IMR-90 (cell line): ENCODE measurements around the gene BHLHE23. TPM values are rescaled to one million over a fixed set of nuclear protein-coding genes. Genes with fewer than 3 reads are reported as not detected.

Experiments used
- ATAC-seq: fragments of 200-7000 bp; cut with Tn5 transposase; 2 replicates; pipeline ENCODE4 v1.9.1; 2020; ENCODE audit warnings: low read depth, mild to moderate bottlenecking, moderate library complexity
- BruUV-seq: library from RNA; stranded (reverse); fragments of 400-500 nt; replicated peaks from 2 replicates; lab custom pipeline; 2021; lab: Mats Ljungman, UMichigan
- CTCF ChIA-PET: fragments of 300-600 bp; formaldehyde crosslinking; extraction: SDS; loops from one replicate; lab custom pipeline; 2021; ENCODE audit warnings: antibody characterized with exemption; lab: Yijun Ruan, JAX
- POLR2A ChIA-PET: fragments of 300-600 bp; sonication (Branson Sonifier 250); formaldehyde crosslinking; loops from one replicate; lab custom pipeline; 2022; ENCODE audit warnings: antibody characterized with exemption; ENCODE audit not compliant: unreplicated experiment; lab: Charles Lee
- DNase-seq: peaks from one replicate; pipeline ENCODE4 v3.0.0; 2013
- H2AFZ ChIP-seq: replicated peaks from 2 replicates; pipeline ENCODE3; 2013; ENCODE audit warnings: low read length, mild to moderate bottlenecking; ENCODE audit not compliant: poor library complexity
- H2AK5ac ChIP-seq: 2 replicates; pipeline ENCODE4 v1.6.1; 2013; ENCODE audit warnings: low read depth, low read length, inconsistent platforms
- H2AK9ac ChIP-seq: replicated peaks from 2 replicates; pipeline ENCODE3; 2013; ENCODE audit warnings: mild to moderate bottlenecking, low read depth, low read length, moderate library complexity; ENCODE audit not compliant: poor library complexity
- H2BK120ac ChIP-seq: 2 replicates; pipeline ENCODE4 v1.6.1; 2013; ENCODE audit warnings: low read depth, low read length, inconsistent platforms
- H2BK15ac ChIP-seq: 3 replicates; pipeline ENCODE4 v1.6.1; 2013; ENCODE audit warnings: low read depth, low read length, inconsistent platforms
- H2BK20ac ChIP-seq: 2 replicates; pipeline ENCODE4 v1.6.1; 2013; ENCODE audit warnings: low read depth, mild to moderate bottlenecking, inconsistent platforms, low read length, moderate library complexity
- H2BK5ac ChIP-seq: 2 replicates; pipeline ENCODE4 v1.6.1; 2013; ENCODE audit warnings: mild to moderate bottlenecking, low read depth, low read length, inconsistent platforms; ENCODE audit not compliant: poor library complexity, severe bottlenecking
- H3K14ac ChIP-seq: replicated peaks from 2 replicates; pipeline ENCODE4 v1.6.1; 2013; ENCODE audit warnings: low read depth, low read length, inconsistent platforms
- H3K18ac ChIP-seq: 2 replicates; pipeline ENCODE4 v1.6.1; 2013; ENCODE audit warnings: low read depth, low read length, control low read depth
- H3K23ac ChIP-seq: 2 replicates; pipeline ENCODE4 v1.6.1; 2013; ENCODE audit warnings: low read depth, low read length, inconsistent platforms
- H3K27ac ChIP-seq: 2 replicates; pipeline ENCODE4 v1.5.1; 2013; ENCODE audit warnings: mild to moderate bottlenecking, control low read depth, low read length; ENCODE audit not compliant: insufficient read depth
- H3K27me3 ChIP-seq: 2 replicates; pipeline ENCODE4 v1.6.1; 2013; ENCODE audit warnings: low read length; ENCODE audit not compliant: control insufficient read depth, insufficient read depth
- H3K36me3 ChIP-seq: 2 replicates; pipeline ENCODE4 v1.6.1; 2013; ENCODE audit warnings: low read length, mixed read lengths; ENCODE audit not compliant: control insufficient read depth, insufficient read depth
- H3K4ac ChIP-seq: 2 replicates; pipeline ENCODE4 v1.6.1; 2013; ENCODE audit warnings: low read depth, low read length, inconsistent platforms
- H3K4me1 ChIP-seq: 2 replicates; pipeline ENCODE4 v1.6.1; 2013; ENCODE audit warnings: low read length, mixed read lengths; ENCODE audit not compliant: control insufficient read depth, insufficient read depth
- H3K4me2 ChIP-seq: 2 replicates; pipeline ENCODE4 v1.6.1; 2013; ENCODE audit warnings: low read depth, mild to moderate bottlenecking, control low read depth, low read length, moderate library complexity
- H3K4me3 ChIP-seq: 2 replicates; pipeline ENCODE4 v1.5.1; 2013; ENCODE audit warnings: low read depth, mild to moderate bottlenecking, control low read depth, low read length, moderate library complexity; ENCODE audit not compliant: insufficient read depth
- H3K56ac ChIP-seq: 2 replicates; pipeline ENCODE4 v1.6.1; 2013; ENCODE audit warnings: low read length, inconsistent platforms; ENCODE audit not compliant: insufficient read depth; ENCODE audit errors: extremely low read depth
- H3K79me1 ChIP-seq, 2 experiments: 2 replicates each; pipeline ENCODE4 v1.6.1; 2013; ENCODE audit warnings: low read length in 2 of 2, inconsistent platforms in 1 of 2, low read depth in 1 of 2
- H3K9ac ChIP-seq: 2 replicates; pipeline ENCODE4 v1.6.1; 2013; ENCODE audit warnings: low read depth, low read length, control low read depth
- H3K9me1 ChIP-seq: 2 replicates; pipeline ENCODE4 v1.6.1; 2013; ENCODE audit warnings: low read length, inconsistent platforms; ENCODE audit not compliant: insufficient read depth
- H3K9me3 ChIP-seq: 2 replicates; pipeline ENCODE4 v1.6.1; 2013; ENCODE audit warnings: low read length; ENCODE audit not compliant: control insufficient read depth, insufficient read depth
- H4K20me1 ChIP-seq: 2 replicates; pipeline ENCODE4 v1.6.1; 2013; ENCODE audit warnings: low read length, inconsistent platforms; ENCODE audit not compliant: insufficient read depth
- H4K5ac ChIP-seq: 2 replicates; pipeline ENCODE4 v1.6.1; 2013; ENCODE audit warnings: mild to moderate bottlenecking, low read depth, low read length, control low read depth
- H4K8ac ChIP-seq, 2 experiments: 2 replicates each; pipeline ENCODE4 v1.6.1; 2013; ENCODE audit warnings: low read depth in 2 of 2, low read length in 2 of 2, control low read depth in 1 of 2, inconsistent platforms in 1 of 2
- H4K91ac ChIP-seq: 2 replicates; pipeline ENCODE4 v1.6.1; 2013; ENCODE audit warnings: low read depth, low read length, inconsistent platforms; ENCODE audit not compliant: insufficient read depth
- BHLHE40 ChIP-seq: fragments of 150-350 bp; IDR thresholded peaks from 2 replicates; pipeline ENCODE4 v1.6.1; 2016; ENCODE audit warnings: mild to moderate bottlenecking, low read depth, low read length
- CEBPB ChIP-seq: IDR thresholded peaks from 2 replicates; pipeline ENCODE4 v1.6.1; 2012; ENCODE audit warnings: low read depth, low read length, improper control_type of control experiment
- CHD1 ChIP-seq: IDR thresholded peaks from 2 replicates; pipeline ENCODE4 v1.6.1; 2012; ENCODE audit warnings: low read depth, low read length, improper control_type of control experiment
- CTCF ChIP-seq: conservative IDR thresholded peaks from 2 replicates; pipeline ENCODE4 v1.5.1; 2012; ENCODE audit warnings: mild to moderate bottlenecking, low read depth, low read length, improper control_type of control experiment
- FOS ChIP-seq: fragments of 150-350 bp; IDR thresholded peaks from 2 replicates; pipeline ENCODE4 v1.6.1; 2016; ENCODE audit warnings: low read depth, low read length
- MAFK ChIP-seq: IDR thresholded peaks from 2 replicates; pipeline ENCODE4 v1.6.1; 2012; ENCODE audit warnings: low read depth, low read length, improper control_type of control experiment
- MAZ ChIP-seq: IDR thresholded peaks from 2 replicates; pipeline ENCODE4 v1.6.1; 2012; ENCODE audit warnings: low read depth, mild to moderate bottlenecking, low read length, improper control_type of control experiment, moderate library complexity, borderline replicate concordance
- MXI1 ChIP-seq: IDR thresholded peaks from 2 replicates; pipeline ENCODE4 v1.6.1; 2012; ENCODE audit warnings: low read depth, mild to moderate bottlenecking, low read length, moderate library complexity, borderline replicate concordance
- NFE2L2 ChIP-seq: fragments of 150-350 bp; IDR thresholded peaks from 2 replicates; pipeline ENCODE4 v1.6.1; 2016; ENCODE audit warnings: low read depth, mild to moderate bottlenecking, low read length
- POLR2A ChIP-seq: IDR thresholded peaks from 2 replicates; pipeline ENCODE4 v1.6.1; 2012; ENCODE audit warnings: mild to moderate bottlenecking, low read depth, low read length
- RAD21 ChIP-seq: IDR thresholded peaks from 2 replicates; pipeline ENCODE4 v1.6.1; 2012; ENCODE audit warnings: low read length, improper control_type of control experiment
- RCOR1 ChIP-seq: IDR thresholded peaks from 2 replicates; pipeline ENCODE4 v1.6.1; 2012; ENCODE audit warnings: mild to moderate bottlenecking, low read length, improper control_type of control experiment; ENCODE audit not compliant: insufficient replicate concordance
- RFX5 ChIP-seq: IDR thresholded peaks from 2 replicates; pipeline ENCODE4 v1.8.0; 2012; ENCODE audit warnings: low read depth, mild to moderate bottlenecking, low read length, moderate library complexity
- SMC3 ChIP-seq: fragments of 150-350 bp; IDR thresholded peaks from 2 replicates; pipeline ENCODE4 v1.6.1; 2016; ENCODE audit warnings: low read depth, mild to moderate bottlenecking, antibody characterized with exemption, low read length, moderate library complexity
- USF2 ChIP-seq: fragments of 150-350 bp; IDR thresholded peaks from 2 replicates; pipeline ENCODE4 v1.6.1; 2017; ENCODE audit warnings: mild to moderate bottlenecking, antibody characterized with exemption, low read length, low read depth
- WGBS, 2 experiments: methylation state at CpG; one replicate each; pipeline versions ENCODE4 v1.1.5 to v1.1.7; 2013; ENCODE audit warnings: missing lambda C conversion rate in 2 of 2; ENCODE audit not compliant: insufficient read length in 1 of 2; ENCODE audit errors: extremely low coverage in 2 of 2; 5-methylcytosine and 5-hydroxymethylcytosine counted together
- dilution Hi-C: fragments of 300-500 bp; cut with HindIII; formaldehyde crosslinking; loops from one replicate; pipeline ENCODE4 v1.14.3; 2018; ENCODE audit warnings: low sequenced_read_pairs; ENCODE audit not compliant: unreplicated experiment
- in situ Hi-C: fragments of 300-500 bp; cut with MboI; formaldehyde crosslinking; loops from 3 replicates; pipeline ENCODE4 v1.14.3; 2019; ENCODE audit warnings: low sequenced_read_pairs, inconsistent platforms, mixed read lengths
- intact Hi-C: fragments of 100-400 bp; cut with micrococcal nuclease; formaldehyde crosslinking; loops from 2 replicates; pipeline ENCODE4 v1.10.0; 2022
- polyA plus RNA-seq, 3 experiments: library from polyadenylated mRNA; depleted of rRNA; stranded (reverse); fragments of >200 nt; gene quantifications; 2 replicates each; pipeline ENCODE4 v1.2.3, GENCODE V29; 2012; ENCODE audit warnings: low replicate concordance in 1 of 3
- total RNA-seq: library from RNA; depleted of rRNA; stranded (reverse); fragments of >200 nt; gene quantifications from 2 replicates; pipeline ENCODE4 v1.2.3, GENCODE V29; 2012

BHLHE23 gene
- total and polyA plus RNA-seq, 2 of the 4 experiments (the other 2 are of a cell fraction), result not detected

- no peak overlapping the region for H2BK20ac ChIP-seq
- H3K23ac ChIP-seq, result no peak overlapping the region
- no peak overlapping the region for H3K4me2 ChIP-seq
- no peaks in the 10 kb centered on the region for H3K9me3 ChIP-seq
- H3K36me3 ChIP-seq, result peaks cover 1% of the 10 kb centered on the region; the same call in 1 of the 2 replicates
- no peak overlapping the region for H3K4ac ChIP-seq
- no peak overlapping the region for H3K18ac ChIP-seq
- H3K56ac ChIP-seq, result no peak overlapping the region
- DNase-seq (no peak), ATAC-seq (no peak)
- CTCF ChIA-PET, result interaction anchor here (0.7 kb wide), 1 partner anchor 13 kb away, joined by 3 read pairs; no protein-coding TSS in a partner anchor
- no peak overlapping the region for H2AFZ ChIP-seq
- dilution Hi-C loops, result no loop called here
- no peak overlapping the region for H3K27ac ChIP-seq
- H3K4me1 ChIP-seq, result peaks cover 8% of the 10 kb centered on the region; the same call in 1 of the 2 replicates
- H2AK5ac ChIP-seq, result no peak overlapping the region
- H2BK15ac ChIP-seq, result no peak overlapping the region
- peaks cover 4% of the 10 kb centered on the region; the same call in 1 of the 2 replicates for H3K27me3 ChIP-seq
- H3K9ac ChIP-seq, result no peak overlapping the region
- no peak overlapping the region for H4K8ac ChIP-seq
- no peak overlapping the region for H3K4me3 ChIP-seq
- POLR2A ChIA-PET, result no interaction called here
- no peak overlapping the region for H2AK9ac ChIP-seq
- H4K91ac ChIP-seq, result no peak overlapping the region
- no peak overlapping the region for H2BK5ac ChIP-seq
- in situ Hi-C loops, result no loop called here
- no peak overlapping the region for H2BK120ac ChIP-seq
- no peak overlapping the region for H3K14ac ChIP-seq
- H3K9me1 ChIP-seq, result peaks cover 4% of the 10 kb centered on the region; the same call in 1 of the 2 replicates
- BruUV-seq, result no TSS peak
- H4K20me1 ChIP-seq, result no peaks in the 10 kb centered on the region
- no peak overlapping the region for H4K5ac ChIP-seq
- intact Hi-C loops, result no loop called here
- no peaks in the 10 kb centered on the region; a peak in 1 of 4 replicates for H3K79me1 ChIP-seq
- WGBS, 2 experiments, result 74% methylated on average over 30 of the region's 43 CpGs; no CpG with 5 or more reads in 1 of the 2 experiments
- TF ChIP-seq CHD1 (no peak), POLR2A (no peak), RCOR1 (no peak), CTCF (no peak), RAD21 (no peak), FOS (no peak), RFX5 (no peak), CEBPB (no peak), USF2 (no peak), MXI1 (no peak), NFE2L2 (no peak), MAZ (no peak), SMC3 (no peak), BHLHE40 (no peak), MAFK (no peak)
These were observed 47.4 kb downstream of the BHLHE23 start for GRCh38 chr20:62959101-62959971.
